WTC11 (cell line): ENCODE data around the gene TMEM183A. TPM values are rescaled to one million over a fixed set of nuclear protein-coding genes. Genes with fewer than 3 reads are reported as not detected.

Experiments
- ATAC-seq: fragments of 200-7000 bp; cut with Tn5 transposase; 2 replicates; pipeline ENCODE4 v1.10.0; 2021; ENCODE audit warnings: mild to moderate bottlenecking, moderate library complexity
- CTCF ChIA-PET: fragments of 300-600 bp; sonication (Branson Sonifier 250); formaldehyde crosslinking; loops from one replicate; lab custom pipeline; 2021; ENCODE audit warnings: antibody characterized with exemption; lab: Charles Lee
- POLR2A ChIA-PET: fragments of 350-600 bp; sonication (Branson Sonifier 250); formaldehyde crosslinking; loops from one replicate; lab custom pipeline; 2021; ENCODE audit warnings: antibody characterized with exemption; lab: Charles Lee
- DNase-seq: peaks from one replicate; pipeline ENCODE4 v3.0.0; 2021; ENCODE audit warnings: low spot score
- H3K27ac Mint-ChIP-seq: 2 replicates; pipeline ENCODE4 v1.8.0; 2021; ENCODE audit warnings: mixed read lengths
- H3K27me3 Mint-ChIP-seq: 2 replicates; pipeline ENCODE4 v1.8.0; 2021; ENCODE audit warnings: low read depth, mild to moderate bottlenecking, moderate library complexity, mixed read lengths
- H3K36me3 Mint-ChIP-seq: 2 replicates; pipeline ENCODE4 v1.8.0; 2021; ENCODE audit warnings: mixed read lengths
- H3K4me1 Mint-ChIP-seq: 2 replicates; pipeline ENCODE4 v1.8.0; 2022; ENCODE audit warnings: mixed read lengths
- H3K4me3 Mint-ChIP-seq: 2 replicates; pipeline ENCODE4 v1.8.0; 2021; ENCODE audit warnings: mild to moderate bottlenecking, moderate library complexity, mixed read lengths
- H3K9me3 Mint-ChIP-seq: 2 replicates; pipeline ENCODE4 v1.8.0; 2021; ENCODE audit warnings: mixed read lengths
- CDX4 ChIP-seq: fragments of 250-450 bp; sonication (Bioruptor Pico); IDR thresholded peaks from 2 replicates; pipeline ENCODE4 v1.9.0; 2021; ENCODE audit warnings: moderate library complexity, mild to moderate bottlenecking, inconsistent platforms, borderline replicate concordance
- E2F1 ChIP-seq: sonication (generic); formaldehyde crosslinking; IDR thresholded peaks from 2 replicates; pipeline ENCODE4 v1.8.0; 2022; ENCODE audit warnings: mild to moderate bottlenecking, missing genetic modification reagents
- GRHL2 ChIP-seq: fragments of 250-450 bp; sonication (Bioruptor Pico); IDR thresholded peaks from 2 replicates; pipeline ENCODE4 v1.8.0; 2022; ENCODE audit warnings: mild to moderate bottlenecking, moderate library complexity; ENCODE audit not compliant: insufficient replicate concordance, severe bottlenecking
- NFE2L1 ChIP-seq: sonication (generic); formaldehyde crosslinking; IDR thresholded peaks from 2 replicates; pipeline ENCODE4 v1.8.1; 2023; ENCODE audit warnings: missing genetic modification reagents
- SMAD3 ChIP-seq: sonication (generic); formaldehyde crosslinking; IDR thresholded peaks from 2 replicates; pipeline ENCODE4 v1.8.0; 2022; ENCODE audit warnings: missing genetic modification reagents, mild to moderate bottlenecking, borderline replicate concordance
- STAT6 ChIP-seq: sonication (generic); formaldehyde crosslinking; conservative IDR thresholded peaks from 2 replicates; pipeline ENCODE4 v1.8.1; 2023; ENCODE audit warnings: mild to moderate bottlenecking, low read depth, missing genetic modification reagents, moderate library complexity
- ZNF317 ChIP-seq: sonication (generic); formaldehyde crosslinking; IDR thresholded peaks from 2 replicates; pipeline ENCODE4 v1.8.1; 2023; ENCODE audit warnings: low read depth, mild to moderate bottlenecking, moderate library complexity, missing genetic modification reagents, borderline replicate concordance
- ZNF416 ChIP-seq: fragments of 250-450 bp; sonication (Bioruptor Pico); IDR thresholded peaks from 2 replicates; pipeline ENCODE4 v1.9.0; 2021; ENCODE audit warnings: mild to moderate bottlenecking, inconsistent platforms
- total RNA-seq: library from RNA; stranded (reverse); gene quantifications from 3 replicates; pipeline ENCODE4 v1.2.3, GENCODE V29; 2021
- TF ChIP-seq, protein P1 (sequence below): fragments of 250-450 bp; sonication (Bioruptor Pico); IDR thresholded peaks from 2 replicates; pipeline ENCODE4 v2.1.2; 2022; ENCODE audit warnings: mild to moderate bottlenecking, moderate library complexity
- TF ChIP-seq, protein P2 (sequence below): sonication (generic); formaldehyde crosslinking; IDR thresholded peaks from 2 replicates; pipeline ENCODE4 v1.8.0; 2023; ENCODE audit warnings: mild to moderate bottlenecking, missing genetic modification reagents

The TMEM183A gene
- total RNA-seq, 1 experiment from 2014 or later, result 108 TPM

DNA sequence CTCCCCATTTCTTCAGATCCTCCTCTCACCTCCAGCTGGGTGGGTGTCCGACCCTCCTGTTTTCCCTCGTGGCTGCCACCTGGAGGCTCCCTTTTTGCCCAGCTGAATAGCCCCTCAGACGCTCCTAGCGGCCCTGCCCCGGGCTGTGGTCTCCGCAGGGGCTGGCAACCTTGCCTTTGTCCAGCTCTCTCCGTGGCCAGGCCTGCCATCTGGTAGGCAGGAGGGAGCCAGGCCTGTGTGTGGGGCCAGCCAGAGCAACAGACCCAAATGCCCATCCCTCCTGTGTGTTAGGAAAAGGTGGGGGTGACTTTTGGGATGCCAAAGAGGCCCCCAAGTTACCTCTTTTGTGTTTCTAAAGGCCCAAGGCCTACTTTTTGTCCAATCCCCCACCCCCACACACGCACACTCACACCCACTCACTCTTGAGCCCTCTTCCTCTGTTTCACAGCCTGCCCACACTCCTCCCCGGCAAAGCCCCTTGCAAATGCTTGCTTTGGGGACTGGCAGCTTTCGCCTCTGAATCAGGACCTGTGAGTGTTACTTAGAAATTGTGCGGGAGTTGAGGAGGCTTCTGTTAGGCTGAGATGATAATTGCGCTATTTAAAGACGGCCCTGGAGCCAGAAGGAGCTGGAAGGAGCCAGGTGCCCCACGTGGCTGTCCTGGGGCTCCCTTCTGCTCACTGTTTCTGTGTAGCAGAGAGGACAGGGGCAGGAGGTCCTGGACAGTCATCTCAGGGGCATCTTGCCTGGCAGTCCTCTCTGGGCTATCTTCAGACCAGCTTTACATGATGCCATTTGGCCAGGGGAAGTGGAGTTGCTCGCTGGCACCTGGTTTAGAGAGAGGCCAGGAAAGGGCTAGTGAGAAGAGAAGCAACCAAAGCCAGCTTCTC lies 28.2 kb downstream of the TMEM183A start:
- CTCF ChIA-PET, result interaction anchor here (0.5 to 6.7 kb wide), 29 partner anchors 8 to 303 kb away, joined by 3 to 89 read pairs (median 4); partner anchors contain the start of genes ADORA1, MYOG and PPFIA4
- POLR2A ChIA-PET, result interaction anchor here (0.7 kb wide), 1 partner anchor 14 kb away, joined by 3 read pairs; no protein-coding TSS in a partner anchor
- Mint-ChIP-seq H3K27me3 (no peaks in the 10 kb centered on the region; the same call in 1 of the 2 replicates), H3K27ac (no peak overlapping the region), H3K36me3 (peaks cover 4% of the 10 kb centered on the region; the same call in 1 of the 2 replicates), H3K4me3 (no peak overlapping the region), H3K4me1 (peaks cover 24% of the 10 kb centered on the region), H3K9me3 (no peaks in the 10 kb centered on the region)
- ATAC-seq (no peak), DNase-seq (no peak)
- TF ChIP-seq ZNF317 (CRISPR knock-in tag), result no peak
- no peak for TF ChIP-seq STAT6
- TF ChIP-seq CDX4 (CRISPR knock-in tag), result no peak

DNA sequence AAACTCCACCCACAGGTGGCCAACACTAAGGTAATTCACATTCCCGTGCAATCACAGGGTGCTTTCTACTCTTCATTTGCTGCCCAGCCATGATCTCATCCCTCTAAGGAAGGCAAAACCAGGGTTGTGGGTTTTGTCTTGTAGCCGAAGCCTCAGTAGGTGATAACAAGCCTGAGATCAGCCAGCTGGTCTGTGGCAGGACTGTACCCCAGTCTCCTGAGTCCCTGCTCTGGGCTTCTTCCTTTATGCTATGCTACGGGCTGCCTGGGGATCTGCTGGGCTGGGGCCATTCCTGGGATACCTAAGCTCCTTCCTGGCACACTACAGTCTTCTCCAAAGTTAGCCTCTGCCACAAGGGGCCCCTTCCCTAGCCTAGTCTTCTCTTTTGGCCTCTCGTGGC lies 29.0 kb downstream of the TMEM183A start:
- H3K27ac Mint-ChIP-seq, result no peak overlapping the region

More for the DNA sequence above, 29.0 kb downstream of the TMEM183A start:
- POLR2A ChIA-PET, result interaction anchor here (0.7 kb wide), 1 partner anchor 13 kb away, joined by 3 read pairs; no protein-coding TSS in a partner anchor
- peak; percentile 11; the same call in 1 of the 2 replicates for ATAC-seq
- DNase-seq, result no peak
- CTCF ChIA-PET, result interaction anchor here (0.6 to 6.7 kb wide), 24 partner anchors 9 to 291 kb away, joined by 3 to 89 read pairs (median 4); partner anchors contain the start of genes ADORA1 and PPFIA4
- peaks cover 4% of the 10 kb centered on the region; the same call in 1 of the 2 replicates for H3K36me3 Mint-ChIP-seq
- TF ChIP-seq SMAD3 (CRISPR knock-in tag) (no peak), NFE2L1 (CRISPR knock-in tag) (no peak), GRHL2 (CRISPR knock-in tag) (no peak), ZNF416 (CRISPR knock-in tag) (no peak), E2F1 (CRISPR knock-in tag) (no peak)
- TF ChIP-seq, protein P1, sequence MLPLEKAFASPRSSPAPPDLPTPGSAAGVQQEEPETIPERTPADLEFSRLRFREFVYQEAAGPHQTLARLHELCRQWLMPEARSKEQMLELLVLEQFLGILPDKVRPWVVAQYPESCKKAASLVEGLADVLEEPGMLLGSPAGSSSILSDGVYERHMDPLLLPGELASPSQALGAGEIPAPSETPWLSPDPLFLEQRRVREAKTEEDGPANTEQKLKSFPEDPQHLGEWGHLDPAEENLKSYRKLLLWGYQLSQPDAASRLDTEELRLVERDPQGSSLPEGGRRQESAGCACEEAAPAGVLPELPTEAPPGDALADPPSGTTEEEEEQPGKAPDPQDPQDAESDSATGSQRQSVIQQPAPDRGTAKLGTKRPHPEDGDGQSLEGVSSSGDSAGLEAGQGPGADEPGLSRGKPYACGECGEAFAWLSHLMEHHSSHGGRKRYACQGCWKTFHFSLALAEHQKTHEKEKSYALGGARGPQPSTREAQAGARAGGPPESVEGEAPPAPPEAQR, result no peak
- TF ChIP-seq, protein P2, sequence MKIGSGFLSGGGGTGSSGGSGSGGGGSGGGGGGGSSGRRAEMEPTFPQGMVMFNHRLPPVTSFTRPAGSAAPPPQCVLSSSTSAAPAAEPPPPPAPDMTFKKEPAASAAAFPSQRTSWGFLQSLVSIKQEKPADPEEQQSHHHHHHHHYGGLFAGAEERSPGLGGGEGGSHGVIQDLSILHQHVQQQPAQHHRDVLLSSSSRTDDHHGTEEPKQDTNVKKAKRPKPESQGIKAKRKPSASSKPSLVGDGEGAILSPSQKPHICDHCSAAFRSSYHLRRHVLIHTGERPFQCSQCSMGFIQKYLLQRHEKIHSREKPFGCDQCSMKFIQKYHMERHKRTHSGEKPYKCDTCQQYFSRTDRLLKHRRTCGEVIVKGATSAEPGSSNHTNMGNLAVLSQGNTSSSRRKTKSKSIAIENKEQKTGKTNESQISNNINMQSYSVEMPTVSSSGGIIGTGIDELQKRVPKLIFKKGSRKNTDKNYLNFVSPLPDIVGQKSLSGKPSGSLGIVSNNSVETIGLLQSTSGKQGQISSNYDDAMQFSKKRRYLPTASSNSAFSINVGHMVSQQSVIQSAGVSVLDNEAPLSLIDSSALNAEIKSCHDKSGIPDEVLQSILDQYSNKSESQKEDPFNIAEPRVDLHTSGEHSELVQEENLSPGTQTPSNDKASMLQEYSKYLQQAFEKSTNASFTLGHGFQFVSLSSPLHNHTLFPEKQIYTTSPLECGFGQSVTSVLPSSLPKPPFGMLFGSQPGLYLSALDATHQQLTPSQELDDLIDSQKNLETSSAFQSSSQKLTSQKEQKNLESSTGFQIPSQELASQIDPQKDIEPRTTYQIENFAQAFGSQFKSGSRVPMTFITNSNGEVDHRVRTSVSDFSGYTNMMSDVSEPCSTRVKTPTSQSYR (CRISPR knock-in tag), result no peak
- H3K4me1 Mint-ChIP-seq, result peaks cover 26% of the 10 kb centered on the region
- H3K4me3 Mint-ChIP-seq, result no peak overlapping the region
- no peaks in the 10 kb centered on the region for H3K9me3 Mint-ChIP-seq
- H3K27me3 Mint-ChIP-seq, result no peaks in the 10 kb centered on the region; the same call in 1 of the 2 replicates
